GM19395 (cell line): ENCODE measurements around the gene F10.

Experiments
- ATAC-seq: cut with Tn5 transposase; IDR thresholded peaks from one replicate; pipeline ENCODE4 v1.9.1; 2021; ENCODE audit warnings: mild to moderate bottlenecking, moderate library complexity; ENCODE audit not compliant: unreplicated experiment

The F10 gene

GRCh38 chr13:113115363-113116205 lies 7.0 kb upstream of the F10 start:
- ATAC-seq: no peak

GRCh38 chr13:113116206-113116800 lies 6.3 kb upstream of the F10 start:
- ATAC-seq: no peak

- ATAC-seq: no peak
Measured at GRCh38 chr13:113116871-113117271, 5.7 kb upstream of the F10 start.

GRCh38 chr13:113117335-113117872 lies 5.2 kb upstream of the F10 start:
- ATAC-seq: no peak

GRCh38 chr13:113117911-113118260 lies 4.7 kb upstream of the F10 start:
- ATAC-seq: no peak

GRCh38 chr13:113118261-113119021 lies 4.2 kb upstream of the F10 start:
- no peak for ATAC-seq

- ATAC-seq: no peak
Measured at GRCh38 chr13:113119166-113119821, 3.3 kb upstream of the F10 start.

GRCh38 chr13:113119822-113120189 lies 2.8 kb upstream of the F10 start:
- no peak for ATAC-seq

- no peak for ATAC-seq
Measured at GRCh38 chr13:113120300-113121182, 2.1 kb upstream of the F10 start.

GRCh38 chr13:113121183-113121927 lies 1.2 kb upstream of the F10 start:
- ATAC-seq: no peak

GRCh38 chr13:113121928-113122471 lies 599 bp upstream of the F10 start:
- ATAC-seq: no peak

- no peak for ATAC-seq
Measured at GRCh38 chr13:113123226-113124201, 915 bp downstream of the F10 start.

GRCh38 chr13:113124211-113124970 lies 1.8 kb downstream of the F10 start:
- ATAC-seq: no peak

GRCh38 chr13:113125506-113126264 lies 3.1 kb downstream of the F10 start:
- ATAC-seq: no peak

- no peak for ATAC-seq
Measured at GRCh38 chr13:113126265-113127150, 3.9 kb downstream of the F10 start.

- no peak for ATAC-seq
Measured at GRCh38 chr13:113129480-113129879, 6.9 kb downstream of the F10 start.
